MM.1S (cell line): ENCODE results near the gene DLG3.

Experiments used
- EZH2 ChIP-seq: fragments of 300-600 bp; sonication (generic); optimal IDR thresholded peaks from 2 replicates; pipeline ENCODE3; 2017; ENCODE audit warnings: low read depth, mild to moderate bottlenecking, antibody characterized with exemption, low read length, mixed read lengths
- EZH2phosphoT487 ChIP-seq: fragments of 300-600 bp; sonication (generic); IDR thresholded peaks from 2 replicates; pipeline ENCODE4 v1.6.1; 2018; ENCODE audit warnings: antibody characterized with exemption, low read length
- TF ChIP-seq, protein P1 (sequence below): fragments of 300-600 bp; sonication (generic); IDR thresholded peaks from 2 replicates; pipeline ENCODE4 v1.5.1; 2016; ENCODE audit warnings: antibody characterized with exemption, low read length, mixed read lengths

DNA sequence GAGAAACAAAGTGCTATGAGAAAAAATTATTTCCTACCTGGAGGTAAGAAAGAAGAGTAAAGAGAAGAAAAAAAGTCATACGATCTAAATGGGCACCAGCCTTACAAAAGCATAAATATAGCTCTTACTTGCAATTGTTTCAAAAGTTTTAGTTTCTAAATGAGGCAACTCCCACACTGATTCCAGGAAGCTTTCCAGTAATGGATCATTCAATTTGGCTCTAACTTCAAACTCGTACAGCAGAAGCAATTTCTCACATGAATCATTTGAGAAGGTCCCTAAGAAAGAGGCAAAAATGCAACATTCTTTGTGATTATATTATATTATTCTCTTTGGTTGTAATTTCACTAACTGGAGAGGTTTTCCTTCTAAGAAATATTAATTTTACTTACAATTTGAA lies 109.9 kb downstream of the DLG3 start:
- TF ChIP-seq, protein P1, sequence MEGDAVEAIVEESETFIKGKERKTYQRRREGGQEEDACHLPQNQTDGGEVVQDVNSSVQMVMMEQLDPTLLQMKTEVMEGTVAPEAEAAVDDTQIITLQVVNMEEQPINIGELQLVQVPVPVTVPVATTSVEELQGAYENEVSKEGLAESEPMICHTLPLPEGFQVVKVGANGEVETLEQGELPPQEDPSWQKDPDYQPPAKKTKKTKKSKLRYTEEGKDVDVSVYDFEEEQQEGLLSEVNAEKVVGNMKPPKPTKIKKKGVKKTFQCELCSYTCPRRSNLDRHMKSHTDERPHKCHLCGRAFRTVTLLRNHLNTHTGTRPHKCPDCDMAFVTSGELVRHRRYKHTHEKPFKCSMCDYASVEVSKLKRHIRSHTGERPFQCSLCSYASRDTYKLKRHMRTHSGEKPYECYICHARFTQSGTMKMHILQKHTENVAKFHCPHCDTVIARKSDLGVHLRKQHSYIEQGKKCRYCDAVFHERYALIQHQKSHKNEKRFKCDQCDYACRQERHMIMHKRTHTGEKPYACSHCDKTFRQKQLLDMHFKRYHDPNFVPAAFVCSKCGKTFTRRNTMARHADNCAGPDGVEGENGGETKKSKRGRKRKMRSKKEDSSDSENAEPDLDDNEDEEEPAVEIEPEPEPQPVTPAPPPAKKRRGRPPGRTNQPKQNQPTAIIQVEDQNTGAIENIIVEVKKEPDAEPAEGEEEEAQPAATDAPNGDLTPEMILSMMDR: no peak; the same call in 1 of the 2 replicates
- no peak for TF ChIP-seq EZH2phosphoT487
- TF ChIP-seq EZH2: no peak
